GM18858 (cell line): ENCODE results near the gene CUL1.
A peak's percentile ranks its signal among the peaks of the same experiment; 100 is the strongest.

Experiments used
- ATAC-seq: cut with Tn5 transposase; IDR thresholded peaks from one replicate; pipeline ENCODE4 v1.9.1; 2021; ENCODE audit not compliant: unreplicated experiment

The CUL1 gene

DNA sequence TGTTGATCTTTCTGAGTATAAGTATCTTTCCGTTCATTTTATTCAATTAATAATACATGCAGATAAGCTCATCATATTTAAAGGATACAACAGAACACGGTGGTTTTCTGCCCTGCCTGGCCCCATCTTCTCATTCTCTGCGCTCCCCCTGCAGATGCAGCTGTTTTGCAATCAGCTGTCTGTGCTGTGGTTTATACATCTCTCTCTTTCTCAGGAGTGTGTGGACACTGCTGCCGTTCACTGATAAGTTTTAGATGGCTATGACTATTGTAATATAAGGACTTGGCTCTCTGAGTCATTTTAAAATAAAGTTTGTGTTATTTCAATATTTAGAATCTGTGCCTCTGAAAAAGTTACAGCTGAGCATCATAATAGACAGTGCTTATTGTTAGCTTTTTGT is 54.5 kb downstream of the CUL1 start:
- no peak for ATAC-seq

- no peak for ATAC-seq
These were observed 56.2 kb downstream of the CUL1 start for GRCh38 chr7:148754912-148755311.

- ATAC-seq, result no peak
These were observed 63.0 kb downstream of the CUL1 start for GRCh38 chr7:148761499-148762278.

DNA sequence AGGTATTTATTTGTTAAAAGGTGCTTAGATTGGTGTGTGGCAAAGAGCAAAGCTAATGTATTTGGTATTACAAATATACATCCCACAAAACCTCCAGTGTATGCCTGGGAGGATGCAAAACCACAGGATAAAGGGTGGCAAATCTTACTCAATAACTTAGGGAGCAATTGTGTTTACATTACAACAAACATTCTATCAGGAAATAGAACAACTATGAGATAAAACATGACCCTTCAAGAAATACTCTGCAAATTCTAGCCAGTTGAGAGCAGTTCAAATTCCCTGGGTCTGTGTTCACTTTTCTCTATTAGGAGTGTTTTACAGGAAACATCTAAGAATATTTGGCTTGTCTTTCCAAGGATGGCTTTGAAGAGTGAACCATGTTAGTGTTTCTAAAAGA is 64.9 kb downstream of the CUL1 start:
- ATAC-seq, result no peak

GRCh38 chr7:148770004-148770403 is 71.3 kb downstream of the CUL1 start:
- no peak for ATAC-seq

DNA sequence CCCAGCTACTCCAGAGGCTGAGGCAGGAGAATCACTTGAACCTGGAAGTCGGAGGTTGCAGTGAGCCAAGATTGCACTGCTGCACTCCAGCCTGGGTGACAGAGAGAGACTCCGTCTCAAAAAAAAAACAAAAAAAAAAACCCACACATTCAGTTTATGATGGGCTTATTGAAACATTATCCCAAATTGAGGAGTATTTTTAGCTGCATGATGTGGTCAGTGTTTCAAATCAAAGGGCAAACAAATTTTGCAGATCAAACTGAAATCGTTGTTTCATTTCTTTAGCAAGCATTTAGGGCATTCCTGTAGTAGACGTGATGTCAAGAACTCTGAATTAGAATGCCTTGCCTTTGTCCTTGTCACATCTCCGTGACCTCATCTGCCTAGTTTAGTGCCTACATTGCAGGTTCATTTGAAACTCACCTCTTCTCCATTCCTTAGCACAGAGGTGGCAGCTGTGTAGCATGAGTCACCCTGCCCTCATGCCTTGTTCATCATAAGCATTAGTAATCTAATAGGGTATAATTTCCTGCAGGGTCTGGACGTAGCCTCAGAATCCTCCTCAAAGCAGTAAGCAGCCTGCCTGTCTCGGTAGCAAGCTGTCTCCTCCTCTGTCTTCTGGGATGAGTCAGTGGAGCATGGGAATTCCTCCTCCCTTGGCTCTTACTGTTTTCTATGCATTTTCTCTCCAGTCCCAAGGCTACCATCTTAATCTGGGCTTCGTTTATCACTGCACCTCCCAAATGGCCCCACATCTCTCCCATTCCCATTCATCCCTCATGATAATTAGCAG is 73.8 kb downstream of the CUL1 start:
- ATAC-seq, result no peak

DNA sequence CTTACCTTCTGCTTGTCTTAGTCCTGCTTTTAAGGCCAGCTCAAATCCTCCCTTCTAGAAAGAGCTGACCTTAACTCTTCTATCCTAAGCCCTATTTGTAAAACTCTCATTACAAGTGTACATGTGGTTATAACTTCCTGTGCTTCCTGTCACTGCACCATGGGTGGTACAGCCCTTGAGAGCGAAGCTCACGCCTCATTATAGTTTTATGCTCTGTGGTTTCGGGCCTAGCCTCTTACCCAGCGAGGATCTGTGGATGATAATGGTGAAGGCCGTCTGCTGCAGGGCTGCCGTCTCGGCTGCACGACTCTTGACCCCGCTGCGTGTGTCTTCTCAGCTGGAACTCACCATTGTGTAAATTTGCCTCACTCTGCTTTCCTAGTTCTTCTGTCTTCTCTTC is 74.6 kb downstream of the CUL1 start:
- ATAC-seq, result peak; percentile 91

- no peak for ATAC-seq
These were observed 75.8 kb downstream of the CUL1 start for GRCh38 chr7:148774471-148774870.

DNA sequence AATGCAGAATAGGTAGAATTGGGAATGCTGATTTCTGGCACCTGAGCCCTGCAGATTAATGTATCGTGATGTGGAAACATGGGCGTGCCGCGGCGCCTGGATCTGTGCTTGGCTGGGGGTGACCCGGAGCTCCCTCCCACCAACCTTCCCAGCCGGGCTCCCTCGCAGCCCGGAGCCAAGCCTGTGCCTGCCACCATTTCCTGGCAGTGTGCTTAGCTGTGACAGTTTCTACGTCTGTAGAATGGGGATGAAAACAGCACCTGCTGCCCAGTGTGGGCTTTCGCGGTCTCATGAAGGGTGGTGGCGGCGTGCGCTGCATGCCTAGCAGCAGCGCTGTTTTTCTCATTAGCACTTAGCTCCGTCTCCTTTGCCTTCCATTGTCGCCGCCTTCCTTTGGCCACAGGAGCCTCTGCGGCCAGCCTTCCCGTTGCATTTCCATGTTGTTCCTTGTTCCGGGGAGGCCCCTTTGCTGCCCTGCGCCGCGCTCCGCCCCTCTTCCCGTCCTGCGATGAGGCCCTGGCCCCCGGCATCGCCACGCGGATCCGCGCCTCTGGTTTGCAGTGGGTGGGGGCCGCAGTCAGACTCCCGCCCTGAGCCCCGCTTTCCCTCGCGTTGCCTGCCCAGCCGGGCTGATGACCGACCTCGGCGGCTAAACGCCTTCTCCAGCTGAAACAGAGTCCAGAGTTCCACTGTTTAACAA is 84.2 kb downstream of the CUL1 start:
- no peak for ATAC-seq

DNA sequence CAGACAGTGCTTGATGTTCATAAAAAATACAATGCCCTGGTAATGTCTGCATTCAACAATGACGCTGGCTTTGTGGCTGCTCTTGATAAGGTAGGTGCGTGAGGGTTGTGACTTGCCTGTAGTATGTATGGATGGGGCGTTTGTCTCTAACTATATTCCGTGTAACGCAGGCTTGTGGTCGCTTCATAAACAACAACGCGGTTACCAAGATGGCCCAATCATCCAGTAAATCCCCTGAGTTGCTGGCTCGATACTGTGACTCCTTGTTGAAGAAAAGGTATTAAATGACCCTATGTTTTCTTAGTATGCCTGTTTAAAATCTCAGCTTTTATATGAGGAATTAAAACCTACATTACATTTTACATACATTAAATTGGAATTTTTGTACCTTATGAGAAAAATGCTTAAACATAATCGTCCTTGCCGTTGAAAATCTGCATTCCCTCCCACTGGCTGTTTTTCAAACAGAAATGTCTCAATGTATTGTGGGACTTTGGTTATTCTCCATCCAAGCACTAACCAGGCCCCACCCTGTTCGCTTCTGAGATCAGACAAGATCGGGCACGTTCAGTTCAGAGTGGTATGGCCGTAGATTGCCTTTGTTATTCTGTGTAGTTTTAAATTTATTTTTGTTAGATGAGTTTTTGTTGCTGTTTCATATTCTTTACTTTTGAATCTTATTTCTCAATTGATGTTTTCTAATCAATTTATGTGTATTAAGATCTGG is 85.3 kb downstream of the CUL1 start:
- no peak for ATAC-seq

- ATAC-seq, result no peak
These were observed 89.0 kb downstream of the CUL1 start for GRCh38 chr7:148787571-148788295.

- no peak for ATAC-seq
These were observed 90.5 kb downstream of the CUL1 start for GRCh38 chr7:148789220-148789619.

DNA sequence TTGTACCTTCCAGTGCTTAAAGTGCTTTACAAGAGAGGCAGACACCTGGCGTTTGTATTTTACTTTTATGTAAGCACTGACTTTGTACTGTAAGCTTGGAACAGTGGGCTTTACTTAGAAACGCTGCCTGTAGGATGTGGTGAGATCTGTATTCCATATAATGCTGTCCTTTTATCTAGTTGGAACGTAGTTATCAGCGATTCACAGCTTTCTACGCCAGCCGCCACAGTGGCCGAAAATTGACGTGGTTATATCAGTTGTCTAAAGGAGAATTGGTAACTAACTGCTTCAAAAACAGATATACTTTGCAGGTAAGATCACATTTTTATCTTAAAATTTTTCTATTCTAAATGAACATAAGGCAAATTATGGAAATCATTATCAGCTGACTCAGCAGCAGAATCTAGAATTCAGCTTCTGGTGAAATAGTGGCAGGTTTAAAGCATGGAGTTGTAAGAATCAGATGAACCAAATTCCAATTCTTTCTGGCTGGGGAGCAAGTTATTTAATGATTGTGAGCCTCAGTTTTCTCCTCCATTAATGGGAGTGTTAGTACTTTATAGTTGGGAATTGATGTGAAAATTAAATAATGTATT is 91.5 kb downstream of the CUL1 start:
- ATAC-seq, result no peak

- ATAC-seq, result no peak
These were observed 92.1 kb downstream of the CUL1 start for GRCh38 chr7:148790850-148791249.

- no peak for ATAC-seq
These were observed 92.8 kb downstream of the CUL1 start for GRCh38 chr7:148791546-148791945.

DNA sequence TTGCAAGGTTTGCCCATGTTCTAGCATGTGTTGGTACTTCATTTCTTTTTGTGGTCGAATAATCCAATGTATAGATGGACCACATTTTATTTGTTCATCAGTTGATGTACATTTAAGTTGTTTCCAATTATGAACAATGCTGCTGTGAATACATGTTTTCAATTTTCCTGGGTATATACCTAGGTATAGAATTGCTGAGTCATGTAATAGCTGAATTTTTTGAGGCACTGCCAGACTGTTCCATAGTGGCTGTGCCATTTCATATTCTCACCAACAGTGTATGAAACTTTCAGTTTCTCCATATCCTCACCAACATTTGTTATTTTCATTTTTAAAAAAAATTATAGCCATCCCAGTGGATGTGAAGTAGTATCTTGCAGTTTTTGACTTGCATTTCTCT is 94.9 kb downstream of the CUL1 start:
- ATAC-seq, result no peak

DNA sequence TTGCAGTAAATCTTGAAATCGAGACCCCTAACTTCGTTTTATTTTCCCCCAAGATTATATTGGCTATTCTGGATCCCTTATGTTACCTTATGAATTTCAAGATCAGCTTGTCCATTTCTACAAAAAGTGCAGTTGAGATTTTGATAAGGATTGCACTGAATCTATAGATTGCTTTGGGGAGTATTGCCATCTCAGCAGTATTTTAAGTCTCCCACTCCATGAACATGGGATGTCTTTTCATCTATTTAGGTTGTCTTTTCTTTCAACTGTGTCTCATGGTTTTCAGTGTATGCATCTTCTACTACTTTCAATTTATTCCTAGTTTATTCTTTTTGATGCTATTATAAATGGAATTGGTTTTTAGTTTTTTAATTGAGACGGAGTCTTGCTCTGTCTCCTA is 95.8 kb downstream of the CUL1 start:
- no peak for ATAC-seq

- ATAC-seq, result no peak
These were observed 98.1 kb downstream of the CUL1 start for GRCh38 chr7:148796841-148797240.

DNA sequence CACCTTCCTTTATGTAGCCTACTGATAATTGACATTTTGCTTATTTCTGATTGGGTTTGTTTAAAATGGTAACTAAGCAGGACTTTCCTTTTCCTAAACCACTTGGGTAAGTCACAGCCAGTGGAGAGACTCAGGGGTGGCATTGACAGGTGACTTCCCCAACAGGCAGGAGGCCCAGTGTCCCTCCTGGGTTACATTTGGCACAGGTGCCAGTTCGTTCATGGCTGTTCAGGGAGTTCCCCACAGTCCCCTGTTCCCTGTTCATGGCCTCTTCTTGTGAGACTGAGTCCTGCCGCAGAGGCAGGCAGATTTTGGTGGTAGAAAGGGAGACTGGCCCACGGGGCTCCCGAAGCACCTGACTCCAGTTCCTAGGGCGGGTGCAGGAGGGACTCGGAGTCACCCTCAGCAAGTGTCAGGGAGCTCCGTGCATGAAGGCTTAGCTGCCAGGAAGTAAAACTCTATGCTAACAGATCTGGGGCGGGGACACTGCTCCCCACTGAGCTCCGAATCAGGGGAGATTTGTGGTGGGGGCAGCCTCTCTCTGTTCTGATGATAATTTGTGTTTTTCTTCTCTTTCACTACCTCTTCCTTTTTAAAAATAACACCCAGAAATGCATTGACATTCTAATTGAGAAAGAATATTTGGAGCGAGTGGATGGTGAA is 101.3 kb downstream of the CUL1 start:
- no peak for ATAC-seq

GRCh38 chr7:148800677-148801076 is 102.0 kb downstream of the CUL1 start:
- no peak for ATAC-seq
